ENCODE measurements around the gene PEPD.

The PEPD gene

GRCh38 chr19:33392341-33393285 is 129.0 kb downstream of the PEPD start:
- no peak overlapping the region for H3K27ac ChIP-seq
- no peak for DNase-seq (ENCODE audit: low read depth, low spot score)

- DNase-seq (ENCODE audit: low read depth, low spot score) = no peak
- no peak overlapping the region for H3K27ac ChIP-seq
Observed at GRCh38 chr19:33391631-33392249, 129.9 kb downstream of the PEPD start.

- H3K27ac ChIP-seq = no peak overlapping the region
- DNase-seq (ENCODE audit: low read depth, low spot score) = no peak
Observed at GRCh38 chr19:33390908-33391630, 130.5 kb downstream of the PEPD start.

GRCh38 chr19:33390101-33390907 is 131.3 kb downstream of the PEPD start:
- no peak overlapping the region for H3K27ac ChIP-seq

GRCh38 chr19:33389421-33390100 is 132.0 kb downstream of the PEPD start:
- no peak overlapping the region for H3K27ac ChIP-seq
- no peak for DNase-seq (ENCODE audit: low read depth, low spot score)

More at GRCh38 chr19:33390101-33390907, 131.3 kb downstream of the PEPD start:
- DNase-seq (ENCODE audit: low read depth, low spot score) = no peak

GRCh38 chr19:33388725-33389420 is 132.7 kb downstream of the PEPD start:
- no peak overlapping the region for H3K27ac ChIP-seq
- DNase-seq (ENCODE audit: low read depth, low spot score) = no peak

GRCh38 chr19:33388231-33388724 is 133.3 kb downstream of the PEPD start:
- no peak for DNase-seq (ENCODE audit: low read depth, low spot score)
- H3K27ac ChIP-seq = no peak overlapping the region

- DNase-seq (ENCODE audit: low read depth, low spot score) = no peak
Observed at GRCh38 chr19:33387351-33388230, 134.0 kb downstream of the PEPD start.

GRCh38 chr19:33386361-33386858 is 135.2 kb downstream of the PEPD start:
- H3K27ac ChIP-seq = no peak overlapping the region
- no peak for DNase-seq (ENCODE audit: low read depth, low spot score)

More at GRCh38 chr19:33387351-33388230, 134.0 kb downstream of the PEPD start:
- no peak overlapping the region for H3K27ac ChIP-seq

- no peak for DNase-seq (ENCODE audit: low read depth, low spot score)
Observed at GRCh38 chr19:33385956-33386355, 135.6 kb downstream of the PEPD start.

GRCh38 chr19:33384983-33385382 is 136.6 kb downstream of the PEPD start:
- DNase-seq (ENCODE audit: low read depth, low spot score) = no peak
- H3K27ac ChIP-seq = no peak overlapping the region

More at GRCh38 chr19:33385956-33386355, 135.6 kb downstream of the PEPD start:
- no peak overlapping the region for H3K27ac ChIP-seq

GRCh38 chr19:33383720-33384292 is 137.8 kb downstream of the PEPD start:
- DNase-seq (ENCODE audit: low read depth, low spot score) = no peak
- no peak overlapping the region for H3K27ac ChIP-seq

GRCh38 chr19:33382982-33383381 is 138.6 kb downstream of the PEPD start:
- H3K27ac ChIP-seq = no peak overlapping the region

GRCh38 chr19:33382006-33382405 is 139.6 kb downstream of the PEPD start:
- DNase-seq (ENCODE audit: low read depth, low spot score) = no peak
- no peak overlapping the region for H3K27ac ChIP-seq

More at GRCh38 chr19:33382982-33383381, 138.6 kb downstream of the PEPD start:
- DNase-seq (ENCODE audit: low read depth, low spot score) = no peak

- H3K27ac ChIP-seq = no peak overlapping the region
- no peak for DNase-seq (ENCODE audit: low read depth, low spot score)
Observed at GRCh38 chr19:33381101-33381500, 140.5 kb downstream of the PEPD start.

GRCh38 chr19:33379151-33379829 is 142.3 kb downstream of the PEPD start:
- DNase-seq (ENCODE audit: low read depth, low spot score) = no peak
- no peak overlapping the region for H3K27ac ChIP-seq
